HG03520 (cell line): ENCODE data around the gene ARHGAP28.
"Not testable (repeated sequence)": the region's sequence is repeated elsewhere in the genome, so short reads cannot be mapped to it uniquely, and the experiment has no call there.

Source experiments
- ATAC-seq: cut with Tn5 transposase; IDR thresholded peaks from one replicate; pipeline ENCODE4 v1.9.1; 2021; ENCODE audit warnings: mild to moderate bottlenecking, moderate library complexity; ENCODE audit not compliant: unreplicated experiment

Gene ARHGAP28

GRCh38 chr18:6763524-6763923, 34.0 kb downstream of the ARHGAP28 start:
- ATAC-seq, result no peak

- no peak for ATAC-seq
Measured at GRCh38 chr18:6764382-6764781, 34.9 kb downstream of the ARHGAP28 start.

- no peak for ATAC-seq
Measured at GRCh38 chr18:6773777-6774176, 44.3 kb downstream of the ARHGAP28 start.

GRCh38 chr18:6775237-6775636, 45.7 kb downstream of the ARHGAP28 start:
- ATAC-seq, result no peak

GRCh38 chr18:6775702-6776101, 46.2 kb downstream of the ARHGAP28 start:
- ATAC-seq, result no peak

- ATAC-seq, result no peak
Measured at GRCh38 chr18:6776188-6776587, 46.7 kb downstream of the ARHGAP28 start.

GRCh38 chr18:6777509-6777908, 48.0 kb downstream of the ARHGAP28 start:
- no peak for ATAC-seq

GRCh38 chr18:6778459-6779247, 49.1 kb downstream of the ARHGAP28 start:
- no peak for ATAC-seq

- no peak for ATAC-seq
Measured at GRCh38 chr18:6781142-6781714, 51.7 kb downstream of the ARHGAP28 start.

- ATAC-seq, result no peak
Measured at GRCh38 chr18:6781796-6782195, 52.3 kb downstream of the ARHGAP28 start.

- ATAC-seq, result no peak
Measured at GRCh38 chr18:6782861-6783260, 53.3 kb downstream of the ARHGAP28 start.

GRCh38 chr18:6784046-6784445, 54.5 kb downstream of the ARHGAP28 start:
- no peak for ATAC-seq

- ATAC-seq, result no peak
Measured at GRCh38 chr18:6785001-6785400, 55.5 kb downstream of the ARHGAP28 start.

GRCh38 chr18:6785411-6785810, 55.9 kb downstream of the ARHGAP28 start:
- no peak for ATAC-seq

GRCh38 chr18:6792391-6792790, 62.9 kb downstream of the ARHGAP28 start:
- ATAC-seq, result no peak

- ATAC-seq, result no peak
Measured at GRCh38 chr18:6793455-6793854, 63.9 kb downstream of the ARHGAP28 start.

- ATAC-seq, result no peak
Measured at GRCh38 chr18:6793986-6794385, 64.5 kb downstream of the ARHGAP28 start.

GRCh38 chr18:6795307-6795706, 65.8 kb downstream of the ARHGAP28 start:
- ATAC-seq, result no peak

GRCh38 chr18:6796511-6796910, 67.0 kb downstream of the ARHGAP28 start:
- no peak for ATAC-seq

GRCh38 chr18:6797171-6797570, 67.7 kb downstream of the ARHGAP28 start:
- ATAC-seq, result no peak

GRCh38 chr18:6798896-6799295, 69.4 kb downstream of the ARHGAP28 start:
- ATAC-seq, result no peak

GRCh38 chr18:6800309-6800708, 70.8 kb downstream of the ARHGAP28 start:
- ATAC-seq, result not testable (repeated sequence)
